Brain microvascular endothelial cell (primary cell): ENCODE data around the gene SLC25A21.

Experiments
- DNase-seq: peaks from one replicate; pipeline ENCODE4 v3.0.0-alpha.2; 2020
- H3K27ac ChIP-seq: fragments of 250-450 bp; sonication (Bioruptor Pico); 2 replicates; pipeline ENCODE4 v1.5.1; 2020; ENCODE audit warnings: mild to moderate bottlenecking, moderate library complexity
- H3K27me3 ChIP-seq: fragments of 250-450 bp; sonication (Bioruptor Pico); replicated peaks from 2 replicates; pipeline ENCODE4 v1.5.1; 2020; ENCODE audit warnings: mild to moderate bottlenecking
- H3K36me3 ChIP-seq: fragments of 250-450 bp; sonication (Bioruptor Pico); replicated peaks from 2 replicates; pipeline ENCODE4 v1.5.1; 2020; ENCODE audit warnings: mild to moderate bottlenecking
- H3K4me3 ChIP-seq: 2 replicates; pipeline ENCODE4 v1.5.1; 2011; ENCODE audit warnings: low read depth, mild to moderate bottlenecking, control low read depth, low read length, moderate library complexity
- CTCF ChIP-seq: IDR thresholded peaks from 2 replicates; pipeline ENCODE4 v1.5.1; 2011; ENCODE audit warnings: low read depth, mild to moderate bottlenecking, moderate library complexity, low read length, control low read depth, inconsistent platforms; ENCODE audit errors: missing control alignments
- in situ Hi-C: cut with HindIII; loops from 2 replicates; pipeline ENCODE4 v1.10.0; 2017; ENCODE audit warnings: low sequenced_read_pairs, low pct_ligation_motif_present

SLC25A21 gene

GRCh38 chr14:37116933-37117849 is 55.2 kb downstream of the SLC25A21 start:
- Histone ChIP-seq H3K36me3 (no peaks in the 10 kb centered on the region), H3K27me3 (no peaks in the 10 kb centered on the region), H3K4me3 (no peak overlapping the region), H3K27ac (peak overlapping the region; percentile 40)
- peak; percentile 53 for TF ChIP-seq CTCF
- in situ Hi-C loops: no loop called here
- DNase-seq: peak; percentile 47

DNA sequence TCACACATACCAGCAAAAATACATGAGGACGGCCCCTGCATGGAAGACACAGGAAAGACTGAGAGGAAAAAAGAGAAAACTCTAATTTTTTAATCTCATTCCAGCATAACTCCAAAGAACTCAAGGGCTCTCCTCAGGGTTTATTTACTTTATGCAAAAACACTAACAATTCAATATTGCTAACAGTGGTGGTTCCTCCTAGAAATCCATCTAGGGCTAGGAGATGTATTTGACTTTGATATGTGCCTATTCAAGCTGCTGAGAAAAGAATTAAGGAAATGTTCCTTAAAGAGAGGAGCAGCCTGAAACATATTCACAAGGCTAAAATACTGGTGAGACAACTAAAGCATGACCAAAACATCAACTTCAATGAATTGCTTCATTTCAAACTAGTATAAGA is 57.0 kb downstream of the SLC25A21 start:
- no peak for DNase-seq
- no peak overlapping the region for H3K4me3 ChIP-seq
- in situ Hi-C loops: no loop called here

DNA sequence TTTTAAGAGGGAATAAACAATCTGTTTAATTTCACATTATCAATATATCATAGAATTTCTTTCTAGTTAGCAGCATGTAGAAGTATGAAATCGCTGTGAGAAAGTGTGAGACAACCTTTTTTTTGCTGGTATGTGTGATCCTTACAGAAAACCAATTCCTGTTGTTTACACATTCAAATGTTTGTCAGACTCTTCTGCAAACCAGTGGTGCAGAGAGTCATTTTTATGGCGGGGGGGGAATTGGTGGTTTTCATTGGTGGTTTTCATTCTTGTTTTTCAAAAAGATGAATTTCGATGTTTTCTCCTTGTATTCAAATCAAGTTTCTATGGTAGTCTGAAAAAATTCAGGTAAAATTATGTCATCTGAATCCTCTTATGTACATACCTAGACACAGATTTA is 57.8 kb downstream of the SLC25A21 start:
- Histone ChIP-seq H3K4me3 (no peak overlapping the region), H3K36me3 (no peaks in the 10 kb centered on the region), H3K27me3 (no peaks in the 10 kb centered on the region), H3K27ac (no peak overlapping the region)
- in situ Hi-C loops: no loop called here
- DNase-seq: no peak
- no peak for TF ChIP-seq CTCF

More for the DNA sequence above, 57.0 kb downstream of the SLC25A21 start:
- TF ChIP-seq CTCF: no peak
- no peak overlapping the region for H3K27ac ChIP-seq
- H3K36me3 ChIP-seq: no peaks in the 10 kb centered on the region
- no peaks in the 10 kb centered on the region for H3K27me3 ChIP-seq

- H3K27me3 ChIP-seq: no peaks in the 10 kb centered on the region
- H3K36me3 ChIP-seq: no peaks in the 10 kb centered on the region
- in situ Hi-C loops: no loop called here
- H3K27ac ChIP-seq: no peak overlapping the region
- TF ChIP-seq CTCF: no peak
- DNase-seq: no peak
- no peak overlapping the region for H3K4me3 ChIP-seq
Observed at GRCh38 chr14:37114002-37114401, 58.4 kb downstream of the SLC25A21 start.

DNA sequence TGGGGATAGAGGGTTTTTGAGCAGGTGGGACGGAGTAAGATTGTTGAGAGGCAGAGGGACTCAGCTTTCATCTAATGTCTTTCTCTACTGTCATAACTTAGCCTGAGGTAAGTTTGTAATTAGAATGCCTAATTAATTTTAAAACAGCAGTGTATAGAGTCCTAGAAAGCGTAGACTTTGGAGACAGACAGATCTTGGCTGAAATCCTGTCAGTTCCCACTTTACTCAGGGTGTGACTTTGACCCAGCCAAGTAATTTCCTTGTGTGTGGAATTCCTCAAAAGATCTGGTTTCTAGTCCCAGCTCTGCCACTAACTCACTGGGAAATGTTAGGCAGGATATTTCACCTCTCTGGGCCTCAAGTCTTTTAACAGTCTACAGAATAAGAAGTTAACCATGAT is 74.3 kb downstream of the SLC25A21 start:
- DNase-seq: no peak
- in situ Hi-C loops: no loop called here
- TF ChIP-seq CTCF: no peak
- Histone ChIP-seq H3K36me3 (no peaks in the 10 kb centered on the region), H3K27me3 (no peaks in the 10 kb centered on the region), H3K27ac (no peak overlapping the region), H3K4me3 (no peak overlapping the region)
